PC-3 (cell line): ENCODE measurements around the gene EMC9.

Experiments used
- EZH2 ChIP-seq: fragments of 300-600 bp; sonication (generic); IDR thresholded peaks from one replicate; pipeline ENCODE4 v1.6.1; 2017; ENCODE audit warnings: antibody characterized with exemption, mild to moderate bottlenecking, low read length; ENCODE audit not compliant: unreplicated experiment
- EZH2phosphoT487 ChIP-seq: fragments of 300-600 bp; sonication (generic); IDR thresholded peaks from 2 replicates; pipeline ENCODE4 v1.6.1; 2018; ENCODE audit warnings: mild to moderate bottlenecking, antibody characterized with exemption, low read length, borderline replicate concordance
- TF ChIP-seq, protein P1 (sequence below): fragments of 300-600 bp; sonication (generic); conservative IDR thresholded peaks from 2 replicates; pipeline ENCODE4 v1.5.1; 2017; ENCODE audit warnings: antibody characterized with exemption, low read depth, mild to moderate bottlenecking, low read length

DNA sequence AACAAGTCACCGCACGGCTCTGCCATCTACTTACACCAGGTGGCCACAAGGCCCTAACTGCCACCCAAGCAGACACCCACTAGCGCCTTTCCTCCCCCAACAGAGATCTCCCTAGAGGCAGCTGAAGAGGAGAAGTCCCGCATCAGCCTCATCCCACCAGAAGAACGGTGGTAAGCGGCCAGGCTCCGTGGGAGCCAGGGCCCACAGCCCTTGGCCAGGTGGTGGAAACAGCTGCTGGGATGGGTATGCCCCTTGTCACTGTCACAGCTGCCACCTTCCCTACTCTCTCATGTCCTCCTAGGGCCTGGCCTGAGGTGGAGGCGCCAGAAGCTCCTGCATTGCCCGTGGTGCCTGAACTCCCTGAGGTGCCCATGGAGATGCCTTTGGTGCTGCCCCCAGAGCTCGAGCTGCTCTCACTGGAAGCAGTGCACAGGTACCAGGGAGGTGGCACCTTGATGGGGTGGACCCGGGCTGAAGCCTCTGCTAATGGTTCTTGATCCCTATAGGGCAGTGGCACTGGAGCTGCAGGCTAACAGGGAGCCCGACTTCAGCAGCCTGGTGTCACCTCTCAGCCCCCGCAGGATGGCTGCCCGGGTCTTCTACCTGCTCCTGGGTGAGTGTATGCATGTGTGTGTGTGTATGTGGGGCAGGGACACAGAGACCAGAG lies 38.0 kb upstream of the EMC9 start:
- TF ChIP-seq, protein P1, sequence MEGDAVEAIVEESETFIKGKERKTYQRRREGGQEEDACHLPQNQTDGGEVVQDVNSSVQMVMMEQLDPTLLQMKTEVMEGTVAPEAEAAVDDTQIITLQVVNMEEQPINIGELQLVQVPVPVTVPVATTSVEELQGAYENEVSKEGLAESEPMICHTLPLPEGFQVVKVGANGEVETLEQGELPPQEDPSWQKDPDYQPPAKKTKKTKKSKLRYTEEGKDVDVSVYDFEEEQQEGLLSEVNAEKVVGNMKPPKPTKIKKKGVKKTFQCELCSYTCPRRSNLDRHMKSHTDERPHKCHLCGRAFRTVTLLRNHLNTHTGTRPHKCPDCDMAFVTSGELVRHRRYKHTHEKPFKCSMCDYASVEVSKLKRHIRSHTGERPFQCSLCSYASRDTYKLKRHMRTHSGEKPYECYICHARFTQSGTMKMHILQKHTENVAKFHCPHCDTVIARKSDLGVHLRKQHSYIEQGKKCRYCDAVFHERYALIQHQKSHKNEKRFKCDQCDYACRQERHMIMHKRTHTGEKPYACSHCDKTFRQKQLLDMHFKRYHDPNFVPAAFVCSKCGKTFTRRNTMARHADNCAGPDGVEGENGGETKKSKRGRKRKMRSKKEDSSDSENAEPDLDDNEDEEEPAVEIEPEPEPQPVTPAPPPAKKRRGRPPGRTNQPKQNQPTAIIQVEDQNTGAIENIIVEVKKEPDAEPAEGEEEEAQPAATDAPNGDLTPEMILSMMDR: no peak
- TF ChIP-seq EZH2 (no peak), EZH2phosphoT487 (no peak)
